PC-9 (cell line): ENCODE results near the gene CEP68.

ENCODE experiments used
- EZH2 ChIP-seq: fragments of 200-600 bp; sonication (generic); IDR thresholded peaks from 2 replicates; pipeline ENCODE4 v1.8.0; 2017; ENCODE audit warnings: antibody characterized with exemption, low read depth
- TF ChIP-seq, protein P1 (sequence below): fragments of 200-600 bp; sonication (generic); conservative IDR thresholded peaks from 2 replicates; pipeline ENCODE4 v1.6.1; 2017; ENCODE audit warnings: mixed run types, antibody characterized with exemption, mild to moderate bottlenecking, moderate library complexity

DNA sequence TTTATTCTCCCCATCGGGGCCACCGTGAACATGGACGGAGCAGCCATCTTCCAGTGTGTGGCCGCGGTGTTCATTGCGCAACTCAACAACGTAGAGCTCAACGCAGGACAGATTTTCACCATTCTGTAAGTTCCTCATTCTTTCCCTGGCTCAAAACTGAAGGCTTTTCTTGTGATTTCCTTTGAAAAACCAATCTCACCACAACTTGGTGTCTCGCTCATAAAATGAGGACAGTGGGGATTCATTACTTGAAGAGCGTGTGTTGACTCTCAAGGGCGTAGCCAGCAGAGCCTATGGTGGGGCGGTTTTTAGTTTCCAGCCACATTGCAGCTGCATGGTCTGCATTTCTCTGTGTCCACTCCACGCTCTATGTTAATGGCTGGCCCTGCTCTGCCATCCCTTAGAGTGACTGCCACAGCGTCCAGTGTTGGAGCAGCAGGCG is 38.1 kb upstream of the CEP68 start:
- TF ChIP-seq, protein P1, sequence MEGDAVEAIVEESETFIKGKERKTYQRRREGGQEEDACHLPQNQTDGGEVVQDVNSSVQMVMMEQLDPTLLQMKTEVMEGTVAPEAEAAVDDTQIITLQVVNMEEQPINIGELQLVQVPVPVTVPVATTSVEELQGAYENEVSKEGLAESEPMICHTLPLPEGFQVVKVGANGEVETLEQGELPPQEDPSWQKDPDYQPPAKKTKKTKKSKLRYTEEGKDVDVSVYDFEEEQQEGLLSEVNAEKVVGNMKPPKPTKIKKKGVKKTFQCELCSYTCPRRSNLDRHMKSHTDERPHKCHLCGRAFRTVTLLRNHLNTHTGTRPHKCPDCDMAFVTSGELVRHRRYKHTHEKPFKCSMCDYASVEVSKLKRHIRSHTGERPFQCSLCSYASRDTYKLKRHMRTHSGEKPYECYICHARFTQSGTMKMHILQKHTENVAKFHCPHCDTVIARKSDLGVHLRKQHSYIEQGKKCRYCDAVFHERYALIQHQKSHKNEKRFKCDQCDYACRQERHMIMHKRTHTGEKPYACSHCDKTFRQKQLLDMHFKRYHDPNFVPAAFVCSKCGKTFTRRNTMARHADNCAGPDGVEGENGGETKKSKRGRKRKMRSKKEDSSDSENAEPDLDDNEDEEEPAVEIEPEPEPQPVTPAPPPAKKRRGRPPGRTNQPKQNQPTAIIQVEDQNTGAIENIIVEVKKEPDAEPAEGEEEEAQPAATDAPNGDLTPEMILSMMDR = no peak
- no peak for TF ChIP-seq EZH2
